ENCODE data around the gene CLDND2.

DNA sequence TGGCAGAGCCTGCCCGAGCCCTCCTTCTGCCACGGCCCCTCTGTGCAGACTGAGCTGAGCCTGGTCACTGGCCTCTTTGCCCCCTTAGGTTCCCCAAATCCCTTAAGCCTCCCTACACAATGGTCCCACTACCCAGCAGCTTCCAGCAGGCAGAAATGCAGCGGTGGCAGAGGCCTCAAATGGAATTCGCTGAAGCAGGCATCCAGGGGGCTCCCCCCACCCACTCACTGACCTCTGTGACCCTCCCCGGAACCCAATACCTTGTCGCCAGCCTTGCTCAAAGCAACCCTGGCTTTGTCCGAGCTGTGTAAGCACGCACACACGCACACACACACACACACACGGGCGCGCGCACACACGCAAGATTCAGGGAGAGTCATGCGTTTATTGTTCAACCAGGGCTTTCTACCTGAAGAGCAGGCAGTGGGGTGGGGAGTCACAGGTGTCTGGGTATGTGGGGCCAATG is 19.2 kb upstream of the CLDND2 start, which contains the start of gene LIM2:
- TF ChIP-seq, protein P1, sequence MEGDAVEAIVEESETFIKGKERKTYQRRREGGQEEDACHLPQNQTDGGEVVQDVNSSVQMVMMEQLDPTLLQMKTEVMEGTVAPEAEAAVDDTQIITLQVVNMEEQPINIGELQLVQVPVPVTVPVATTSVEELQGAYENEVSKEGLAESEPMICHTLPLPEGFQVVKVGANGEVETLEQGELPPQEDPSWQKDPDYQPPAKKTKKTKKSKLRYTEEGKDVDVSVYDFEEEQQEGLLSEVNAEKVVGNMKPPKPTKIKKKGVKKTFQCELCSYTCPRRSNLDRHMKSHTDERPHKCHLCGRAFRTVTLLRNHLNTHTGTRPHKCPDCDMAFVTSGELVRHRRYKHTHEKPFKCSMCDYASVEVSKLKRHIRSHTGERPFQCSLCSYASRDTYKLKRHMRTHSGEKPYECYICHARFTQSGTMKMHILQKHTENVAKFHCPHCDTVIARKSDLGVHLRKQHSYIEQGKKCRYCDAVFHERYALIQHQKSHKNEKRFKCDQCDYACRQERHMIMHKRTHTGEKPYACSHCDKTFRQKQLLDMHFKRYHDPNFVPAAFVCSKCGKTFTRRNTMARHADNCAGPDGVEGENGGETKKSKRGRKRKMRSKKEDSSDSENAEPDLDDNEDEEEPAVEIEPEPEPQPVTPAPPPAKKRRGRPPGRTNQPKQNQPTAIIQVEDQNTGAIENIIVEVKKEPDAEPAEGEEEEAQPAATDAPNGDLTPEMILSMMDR (conservative IDR thresholded peaks at IDR 0.05): no peak
- TF ChIP-seq ZFX (IDR thresholded peaks at IDR 0.05): no peak

All from C4-2B (cell line).